IMR-90 (cell line): Measurements from ENCODE around the gene OAS3. TPM values are rescaled to one million over a fixed set of nuclear protein-coding genes. Genes with fewer than 3 reads are reported as not detected.
A peak's percentile ranks its signal among the peaks of the same experiment; 100 is the strongest.

Source experiments
- ATAC-seq: fragments of 200-7000 bp; cut with Tn5 transposase; 2 replicates; pipeline ENCODE4 v1.9.1; 2020; ENCODE audit warnings: low read depth, mild to moderate bottlenecking, moderate library complexity
- BruUV-seq: library from RNA; stranded (reverse); fragments of 400-500 nt; replicated peaks from 2 replicates; lab custom pipeline; 2021; lab: Mats Ljungman, UMichigan
- CTCF ChIA-PET: fragments of 300-600 bp; formaldehyde crosslinking; extraction: SDS; loops from one replicate; lab custom pipeline; 2021; ENCODE audit warnings: antibody characterized with exemption; lab: Yijun Ruan, JAX
- POLR2A ChIA-PET: fragments of 300-600 bp; sonication (Branson Sonifier 250); formaldehyde crosslinking; loops from one replicate; lab custom pipeline; 2022; ENCODE audit warnings: antibody characterized with exemption; ENCODE audit not compliant: unreplicated experiment; lab: Charles Lee
- DNase-seq: peaks from one replicate; pipeline ENCODE4 v3.0.0; 2013
- H2AFZ ChIP-seq: replicated peaks from 2 replicates; pipeline ENCODE3; 2013; ENCODE audit warnings: low read length, mild to moderate bottlenecking; ENCODE audit not compliant: poor library complexity
- H2AK5ac ChIP-seq: 2 replicates; pipeline ENCODE4 v1.6.1; 2013; ENCODE audit warnings: low read depth, low read length, inconsistent platforms
- H2AK9ac ChIP-seq: replicated peaks from 2 replicates; pipeline ENCODE3; 2013; ENCODE audit warnings: mild to moderate bottlenecking, low read depth, low read length, moderate library complexity; ENCODE audit not compliant: poor library complexity
- H2BK120ac ChIP-seq: 2 replicates; pipeline ENCODE4 v1.6.1; 2013; ENCODE audit warnings: low read depth, low read length, inconsistent platforms
- H2BK15ac ChIP-seq: 3 replicates; pipeline ENCODE4 v1.6.1; 2013; ENCODE audit warnings: low read depth, low read length, inconsistent platforms
- H2BK20ac ChIP-seq: 2 replicates; pipeline ENCODE4 v1.6.1; 2013; ENCODE audit warnings: low read depth, mild to moderate bottlenecking, inconsistent platforms, low read length, moderate library complexity
- H2BK5ac ChIP-seq: 2 replicates; pipeline ENCODE4 v1.6.1; 2013; ENCODE audit warnings: mild to moderate bottlenecking, low read depth, low read length, inconsistent platforms; ENCODE audit not compliant: poor library complexity, severe bottlenecking
- H3K14ac ChIP-seq: replicated peaks from 2 replicates; pipeline ENCODE4 v1.6.1; 2013; ENCODE audit warnings: low read depth, low read length, inconsistent platforms
- H3K18ac ChIP-seq: 2 replicates; pipeline ENCODE4 v1.6.1; 2013; ENCODE audit warnings: low read depth, low read length, control low read depth
- H3K23ac ChIP-seq: 2 replicates; pipeline ENCODE4 v1.6.1; 2013; ENCODE audit warnings: low read depth, low read length, inconsistent platforms
- H3K27ac ChIP-seq: 2 replicates; pipeline ENCODE4 v1.5.1; 2013; ENCODE audit warnings: mild to moderate bottlenecking, control low read depth, low read length; ENCODE audit not compliant: insufficient read depth
- H3K27me3 ChIP-seq: 2 replicates; pipeline ENCODE4 v1.6.1; 2013; ENCODE audit warnings: low read length; ENCODE audit not compliant: control insufficient read depth, insufficient read depth
- H3K36me3 ChIP-seq: 2 replicates; pipeline ENCODE4 v1.6.1; 2013; ENCODE audit warnings: low read length, mixed read lengths; ENCODE audit not compliant: control insufficient read depth, insufficient read depth
- H3K4ac ChIP-seq: 2 replicates; pipeline ENCODE4 v1.6.1; 2013; ENCODE audit warnings: low read depth, low read length, inconsistent platforms
- H3K4me1 ChIP-seq: 2 replicates; pipeline ENCODE4 v1.6.1; 2013; ENCODE audit warnings: low read length, mixed read lengths; ENCODE audit not compliant: control insufficient read depth, insufficient read depth
- H3K4me2 ChIP-seq: 2 replicates; pipeline ENCODE4 v1.6.1; 2013; ENCODE audit warnings: low read depth, mild to moderate bottlenecking, control low read depth, low read length, moderate library complexity
- H3K4me3 ChIP-seq: 2 replicates; pipeline ENCODE4 v1.5.1; 2013; ENCODE audit warnings: low read depth, mild to moderate bottlenecking, control low read depth, low read length, moderate library complexity; ENCODE audit not compliant: insufficient read depth
- H3K56ac ChIP-seq: 2 replicates; pipeline ENCODE4 v1.6.1; 2013; ENCODE audit warnings: low read length, inconsistent platforms; ENCODE audit not compliant: insufficient read depth; ENCODE audit errors: extremely low read depth
- H3K79me1 ChIP-seq, 2 experiments: 2 replicates each; pipeline ENCODE4 v1.6.1; 2013; ENCODE audit warnings: low read length in 2 of 2, inconsistent platforms in 1 of 2, low read depth in 1 of 2
- H3K9ac ChIP-seq: 2 replicates; pipeline ENCODE4 v1.6.1; 2013; ENCODE audit warnings: low read depth, low read length, control low read depth
- H3K9me1 ChIP-seq: 2 replicates; pipeline ENCODE4 v1.6.1; 2013; ENCODE audit warnings: low read length, inconsistent platforms; ENCODE audit not compliant: insufficient read depth
- H3K9me3 ChIP-seq: 2 replicates; pipeline ENCODE4 v1.6.1; 2013; ENCODE audit warnings: low read length; ENCODE audit not compliant: control insufficient read depth, insufficient read depth
- H4K20me1 ChIP-seq: 2 replicates; pipeline ENCODE4 v1.6.1; 2013; ENCODE audit warnings: low read length, inconsistent platforms; ENCODE audit not compliant: insufficient read depth
- H4K5ac ChIP-seq: 2 replicates; pipeline ENCODE4 v1.6.1; 2013; ENCODE audit warnings: mild to moderate bottlenecking, low read depth, low read length, control low read depth
- H4K8ac ChIP-seq, 2 experiments: 2 replicates each; pipeline ENCODE4 v1.6.1; 2013; ENCODE audit warnings: low read depth in 2 of 2, low read length in 2 of 2, control low read depth in 1 of 2, inconsistent platforms in 1 of 2
- H4K91ac ChIP-seq: 2 replicates; pipeline ENCODE4 v1.6.1; 2013; ENCODE audit warnings: low read depth, low read length, inconsistent platforms; ENCODE audit not compliant: insufficient read depth
- BHLHE40 ChIP-seq: fragments of 150-350 bp; IDR thresholded peaks from 2 replicates; pipeline ENCODE4 v1.6.1; 2016; ENCODE audit warnings: mild to moderate bottlenecking, low read depth, low read length
- CEBPB ChIP-seq: IDR thresholded peaks from 2 replicates; pipeline ENCODE4 v1.6.1; 2012; ENCODE audit warnings: low read depth, low read length, improper control_type of control experiment
- CHD1 ChIP-seq: IDR thresholded peaks from 2 replicates; pipeline ENCODE4 v1.6.1; 2012; ENCODE audit warnings: low read depth, low read length, improper control_type of control experiment
- CTCF ChIP-seq: conservative IDR thresholded peaks from 2 replicates; pipeline ENCODE4 v1.5.1; 2012; ENCODE audit warnings: mild to moderate bottlenecking, low read depth, low read length, improper control_type of control experiment
- ELK1 ChIP-seq: fragments of 150-350 bp; IDR thresholded peaks from 2 replicates; pipeline ENCODE4 v1.6.1; 2016; ENCODE audit warnings: low read depth, mild to moderate bottlenecking, low read length, moderate library complexity, borderline replicate concordance
- FOS ChIP-seq: fragments of 150-350 bp; IDR thresholded peaks from 2 replicates; pipeline ENCODE4 v1.6.1; 2016; ENCODE audit warnings: low read depth, low read length
- MAFK ChIP-seq: IDR thresholded peaks from 2 replicates; pipeline ENCODE4 v1.6.1; 2012; ENCODE audit warnings: low read depth, low read length, improper control_type of control experiment
- MAZ ChIP-seq: IDR thresholded peaks from 2 replicates; pipeline ENCODE4 v1.6.1; 2012; ENCODE audit warnings: low read depth, mild to moderate bottlenecking, low read length, improper control_type of control experiment, moderate library complexity, borderline replicate concordance
- MXI1 ChIP-seq: IDR thresholded peaks from 2 replicates; pipeline ENCODE4 v1.6.1; 2012; ENCODE audit warnings: low read depth, mild to moderate bottlenecking, low read length, moderate library complexity, borderline replicate concordance
- NFE2L2 ChIP-seq: fragments of 150-350 bp; IDR thresholded peaks from 2 replicates; pipeline ENCODE4 v1.6.1; 2016; ENCODE audit warnings: low read depth, mild to moderate bottlenecking, low read length
- POLR2A ChIP-seq: IDR thresholded peaks from 2 replicates; pipeline ENCODE4 v1.6.1; 2012; ENCODE audit warnings: mild to moderate bottlenecking, low read depth, low read length
- RAD21 ChIP-seq: IDR thresholded peaks from 2 replicates; pipeline ENCODE4 v1.6.1; 2012; ENCODE audit warnings: low read length, improper control_type of control experiment
- RCOR1 ChIP-seq: IDR thresholded peaks from 2 replicates; pipeline ENCODE4 v1.6.1; 2012; ENCODE audit warnings: mild to moderate bottlenecking, low read length, improper control_type of control experiment; ENCODE audit not compliant: insufficient replicate concordance
- RFX5 ChIP-seq: IDR thresholded peaks from 2 replicates; pipeline ENCODE4 v1.8.0; 2012; ENCODE audit warnings: low read depth, mild to moderate bottlenecking, low read length, moderate library complexity
- SMC3 ChIP-seq: fragments of 150-350 bp; IDR thresholded peaks from 2 replicates; pipeline ENCODE4 v1.6.1; 2016; ENCODE audit warnings: low read depth, mild to moderate bottlenecking, antibody characterized with exemption, low read length, moderate library complexity
- USF2 ChIP-seq: fragments of 150-350 bp; IDR thresholded peaks from 2 replicates; pipeline ENCODE4 v1.6.1; 2017; ENCODE audit warnings: mild to moderate bottlenecking, antibody characterized with exemption, low read length, low read depth
- WGBS, 2 experiments: methylation state at CpG; one replicate each; pipeline versions ENCODE4 v1.1.5 to v1.1.7; 2013; ENCODE audit warnings: missing lambda C conversion rate in 2 of 2; ENCODE audit not compliant: insufficient read length in 1 of 2; ENCODE audit errors: extremely low coverage in 2 of 2; 5-methylcytosine and 5-hydroxymethylcytosine counted together
- dilution Hi-C: fragments of 300-500 bp; cut with HindIII; formaldehyde crosslinking; loops from one replicate; pipeline ENCODE4 v1.14.3; 2018; ENCODE audit warnings: low sequenced_read_pairs; ENCODE audit not compliant: unreplicated experiment
- in situ Hi-C: fragments of 300-500 bp; cut with MboI; formaldehyde crosslinking; loops from 3 replicates; pipeline ENCODE4 v1.14.3; 2019; ENCODE audit warnings: low sequenced_read_pairs, inconsistent platforms, mixed read lengths
- intact Hi-C: fragments of 100-400 bp; cut with micrococcal nuclease; formaldehyde crosslinking; loops from 2 replicates; pipeline ENCODE4 v1.10.0; 2022
- polyA plus RNA-seq, 3 experiments: library from polyadenylated mRNA; depleted of rRNA; stranded (reverse); fragments of >200 nt; gene quantifications; 2 replicates each; pipeline ENCODE4 v1.2.3, GENCODE V29; 2012; ENCODE audit warnings: low replicate concordance in 1 of 3
- total RNA-seq: library from RNA; depleted of rRNA; stranded (reverse); fragments of >200 nt; gene quantifications from 2 replicates; pipeline ENCODE4 v1.2.3, GENCODE V29; 2012

Gene OAS3
- total and polyA plus RNA-seq, 2 of the 4 experiments (the other 2 are of a cell fraction) = 4.1 to 7.8 TPM

GRCh38 chr12:112936264-112936663 lies 2.0 kb upstream of the OAS3 start:
- BruUV-seq = no TSS peak
- Histone ChIP-seq H2BK20ac (no peak overlapping the region), H3K36me3 (no peaks in the 10 kb centered on the region), H4K5ac (no peak overlapping the region), H4K8ac (no peak overlapping the region), H2BK120ac (no peak overlapping the region), H2AK9ac (no peak overlapping the region), H2BK5ac (no peak overlapping the region), H3K18ac (no peak overlapping the region), H3K27ac (no peak overlapping the region), H3K4me1 (peaks cover 2% of the 10 kb centered on the region), H4K91ac (no peak overlapping the region), H2AFZ (peak overlapping the region; percentile 63), H4K20me1 (no peaks in the 10 kb centered on the region), H3K4ac (no peak overlapping the region), H3K79me1 (peaks cover 0 to 7% of the 10 kb centered on the region in 2 experiments; a peak in 1 of 4 replicates), H2BK15ac (no peak overlapping the region), H3K9me3 (no peaks in the 10 kb centered on the region), H3K9me1 (no peaks in the 10 kb centered on the region), H3K4me3 (no peak overlapping the region), H3K23ac (no peak overlapping the region), H3K4me2 (no peak overlapping the region), H3K56ac (no peak overlapping the region), H3K14ac (no peak overlapping the region), H3K9ac (no peak overlapping the region), H2AK5ac (no peak overlapping the region), H3K27me3 (no peaks in the 10 kb centered on the region)
- in situ Hi-C loops (no loop called here), intact Hi-C loops (no loop called here), dilution Hi-C loops (no loop called here)
- ChIA-PET CTCF (no interaction called here), POLR2A (no interaction called here)
- DNase-seq (no peak), ATAC-seq (no peak)
- no peak for TF ChIP-seq RFX5
- no peak for TF ChIP-seq RCOR1
- TF ChIP-seq BHLHE40 = no peak
- TF ChIP-seq CEBPB = no peak
- TF ChIP-seq USF2 = no peak
- no peak for TF ChIP-seq MAFK
- TF ChIP-seq CTCF = no peak
- no peak for TF ChIP-seq CHD1
- no peak for TF ChIP-seq FOS
- no peak for TF ChIP-seq ELK1
- TF ChIP-seq MAZ = no peak
- TF ChIP-seq NFE2L2 = no peak
- TF ChIP-seq MXI1 = no peak
- no peak for TF ChIP-seq RAD21
- no peak for TF ChIP-seq POLR2A
- TF ChIP-seq SMC3 = no peak
- WGBS, 2 experiments = no CpG with 5 or more reads among the region's 1 CpG
